GM18508 (cell line): Measurements from ENCODE around the gene CCNL2.
A peak's percentile ranks its signal among the peaks of the same experiment; 100 is the strongest.
"Not testable (repeated sequence)": the region's sequence is repeated elsewhere in the genome, so short reads cannot be mapped to it uniquely, and the experiment has no call there.

ENCODE experiments used
- ATAC-seq: cut with Tn5 transposase; IDR thresholded peaks from one replicate; pipeline ENCODE4 v1.9.1; 2021; ENCODE audit warnings: moderate number of reproducible peaks; ENCODE audit not compliant: insufficient read depth, unreplicated experiment

The CCNL2 gene

DNA sequence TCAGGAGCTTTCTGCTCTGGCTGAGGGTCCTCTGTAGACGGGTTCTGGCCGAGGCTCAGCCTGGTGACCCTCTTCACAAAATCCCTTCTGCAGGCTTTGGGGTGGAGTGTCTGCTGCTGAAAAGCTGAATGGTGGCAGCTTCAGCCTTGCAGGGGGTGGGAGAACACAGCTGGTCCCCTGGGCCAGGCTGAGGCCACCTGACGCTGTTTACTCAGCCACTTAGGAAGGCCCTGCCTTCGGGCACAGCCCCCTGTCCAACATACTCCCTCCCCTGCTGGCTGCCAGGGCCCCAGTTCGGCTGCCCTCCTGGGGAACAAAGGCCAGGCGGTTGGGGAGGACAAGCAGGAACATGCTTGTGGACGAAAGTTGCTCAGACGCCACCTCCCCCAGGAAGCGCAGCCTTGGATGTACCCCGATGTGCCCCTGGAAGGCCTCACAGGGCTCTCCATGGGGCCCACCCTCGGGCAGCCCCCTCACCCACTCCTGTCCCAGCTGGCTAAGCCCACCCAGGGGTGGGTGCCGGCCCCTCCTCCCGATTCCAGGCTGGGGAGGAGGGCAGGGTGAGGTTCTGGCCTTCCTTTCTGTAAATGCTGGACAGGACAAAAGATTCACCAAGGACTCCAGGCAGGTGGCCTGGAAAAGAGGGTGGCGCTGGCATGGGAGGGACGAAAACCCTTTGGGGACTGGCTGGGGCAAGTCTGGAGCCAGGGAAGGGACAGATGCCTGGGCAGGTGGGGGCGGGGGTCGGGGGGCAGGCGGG, 22.2 kb upstream of the CCNL2 start, which contains the start of gene ANKRD65:
Gene ANKRD65, minus strand, starts transcription at position 130 of the 760 bp plus-strand sequence. CDS start 271 bp downstream, outside the sequence.
- ATAC-seq: no peak

DNA sequence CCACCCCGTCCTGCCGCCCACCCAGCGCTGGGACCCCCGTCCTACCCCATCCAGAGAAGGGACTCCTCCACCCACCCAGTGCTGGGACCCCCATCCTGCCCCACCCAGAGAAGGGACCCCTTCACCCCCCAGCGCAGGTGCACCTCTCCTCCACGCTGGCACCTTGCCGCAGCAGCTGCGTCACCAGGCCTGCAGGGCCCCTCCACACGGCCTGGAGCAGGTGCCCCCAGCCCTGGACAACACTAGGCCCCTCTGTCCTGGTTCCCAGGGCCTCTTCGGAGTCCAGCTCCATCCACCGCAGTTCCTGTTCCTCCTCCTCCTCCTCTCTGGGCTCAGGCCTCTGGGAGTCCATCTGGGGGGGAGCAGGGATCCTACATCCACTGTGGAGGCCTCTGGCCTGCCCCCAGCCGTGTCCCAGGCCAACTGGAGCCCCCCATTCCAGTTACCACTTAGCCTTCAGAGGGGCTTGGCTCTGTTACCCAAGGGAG, 21.6 kb upstream of the CCNL2 start:
- no peak for ATAC-seq

DNA sequence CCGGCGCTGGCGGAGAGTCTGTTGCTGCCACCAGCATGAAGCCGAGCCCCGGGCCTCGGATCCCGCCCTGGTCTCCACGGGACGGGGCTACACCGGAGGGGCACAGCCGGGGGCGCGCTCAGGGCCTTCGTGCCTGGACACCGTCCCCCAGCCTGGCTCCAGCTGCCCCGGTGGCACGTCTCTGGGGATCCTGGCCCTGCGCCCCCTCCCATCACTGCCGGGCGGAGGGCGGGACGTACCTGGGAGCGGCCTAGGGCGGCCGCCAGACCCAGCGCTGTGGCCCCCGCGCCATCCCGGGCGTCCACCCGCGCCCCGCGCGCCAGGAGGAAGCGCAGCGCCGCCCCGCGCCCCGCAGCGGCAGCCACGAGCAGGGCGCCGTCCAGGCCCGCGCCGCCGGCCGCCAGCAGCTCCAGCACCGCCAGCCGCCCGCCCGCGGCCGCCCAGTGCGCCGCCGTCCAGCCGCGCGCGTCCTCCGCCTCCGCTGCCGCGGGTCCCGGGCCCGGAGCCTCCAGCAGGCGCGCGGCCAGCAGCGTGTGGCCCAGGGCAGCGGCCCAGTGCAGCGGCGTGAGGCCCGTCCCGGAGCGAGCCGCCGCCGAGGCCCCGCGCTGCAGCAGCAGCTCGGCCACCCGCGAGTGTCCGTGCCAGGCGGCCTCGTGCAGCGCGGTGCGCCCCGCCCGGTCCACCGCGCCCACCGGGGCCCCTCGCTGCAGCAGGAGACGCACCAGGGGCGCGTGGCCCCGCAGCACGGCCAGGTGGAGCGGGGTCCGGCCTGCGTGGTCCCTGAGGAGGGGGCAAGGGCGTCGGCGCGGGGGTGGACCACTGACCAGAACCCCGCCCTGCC, 20.9 kb upstream of the CCNL2 start:
- ATAC-seq: no peak

DNA sequence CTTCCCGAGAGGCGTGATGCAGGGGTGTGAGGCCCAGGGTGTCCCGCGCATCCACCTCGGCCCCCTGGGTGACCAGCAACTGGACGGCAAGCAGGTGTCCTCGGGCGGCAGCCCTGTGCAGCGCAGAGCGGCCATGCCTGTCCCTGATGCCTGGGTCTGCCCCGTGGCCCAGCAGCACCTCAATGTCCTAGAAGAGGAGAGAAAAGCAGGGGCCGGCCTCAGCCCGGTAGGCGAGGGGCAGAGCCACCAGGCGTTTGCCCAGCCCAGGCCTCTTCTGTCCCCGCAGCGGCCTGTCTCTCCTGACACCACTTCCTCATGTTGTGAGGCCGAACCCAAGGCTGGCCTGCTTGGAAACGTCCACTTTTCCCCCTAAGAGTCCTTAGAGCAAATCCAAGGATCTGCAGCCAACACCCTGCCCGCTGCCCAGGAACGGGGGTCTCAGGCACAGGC, 20.3 kb upstream of the CCNL2 start:
- ATAC-seq: no peak

DNA sequence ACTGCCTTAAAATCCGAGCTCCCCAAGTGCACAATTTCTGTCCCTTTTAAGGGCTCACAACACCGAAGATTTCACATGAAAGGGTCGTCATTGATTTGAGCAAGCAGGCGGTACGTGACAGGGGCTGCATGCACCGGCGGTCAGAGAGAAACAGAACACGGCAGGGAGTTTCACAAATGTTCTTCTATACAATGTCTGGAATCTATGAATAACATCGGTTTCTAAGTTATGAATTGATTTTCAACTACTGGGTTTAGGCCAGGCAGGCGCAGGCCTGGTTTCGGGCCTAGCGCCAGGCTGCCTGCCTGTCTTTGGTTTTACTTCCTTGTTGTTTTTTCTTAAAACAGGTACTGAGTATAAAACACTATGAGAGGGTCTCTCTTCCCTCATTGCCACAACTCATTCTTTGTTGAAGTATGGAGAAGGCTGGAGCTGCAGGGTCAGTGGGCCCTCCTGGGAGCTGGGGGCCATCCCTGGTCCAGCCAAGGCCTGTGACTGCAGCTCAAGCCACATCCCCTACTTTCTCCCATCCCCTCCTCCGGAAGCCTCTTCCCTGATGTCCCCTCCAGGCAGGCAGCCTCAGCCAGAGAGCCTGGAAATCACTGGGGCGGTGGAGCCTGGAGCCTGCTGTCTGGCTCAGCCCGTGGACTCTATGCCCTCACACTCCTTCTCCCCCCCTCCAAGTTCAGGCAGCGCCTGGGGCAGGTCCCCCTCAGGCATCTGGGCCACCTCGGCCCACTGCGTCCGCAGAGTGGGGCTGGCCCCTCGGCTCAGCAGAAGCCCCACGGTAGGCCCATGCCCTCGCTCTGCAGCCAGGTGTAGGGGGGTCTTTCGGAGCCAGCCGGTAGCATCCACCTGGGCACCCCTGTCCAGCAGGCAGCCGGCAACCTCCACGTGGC, 19.6 kb upstream of the CCNL2 start:
- no peak for ATAC-seq

DNA sequence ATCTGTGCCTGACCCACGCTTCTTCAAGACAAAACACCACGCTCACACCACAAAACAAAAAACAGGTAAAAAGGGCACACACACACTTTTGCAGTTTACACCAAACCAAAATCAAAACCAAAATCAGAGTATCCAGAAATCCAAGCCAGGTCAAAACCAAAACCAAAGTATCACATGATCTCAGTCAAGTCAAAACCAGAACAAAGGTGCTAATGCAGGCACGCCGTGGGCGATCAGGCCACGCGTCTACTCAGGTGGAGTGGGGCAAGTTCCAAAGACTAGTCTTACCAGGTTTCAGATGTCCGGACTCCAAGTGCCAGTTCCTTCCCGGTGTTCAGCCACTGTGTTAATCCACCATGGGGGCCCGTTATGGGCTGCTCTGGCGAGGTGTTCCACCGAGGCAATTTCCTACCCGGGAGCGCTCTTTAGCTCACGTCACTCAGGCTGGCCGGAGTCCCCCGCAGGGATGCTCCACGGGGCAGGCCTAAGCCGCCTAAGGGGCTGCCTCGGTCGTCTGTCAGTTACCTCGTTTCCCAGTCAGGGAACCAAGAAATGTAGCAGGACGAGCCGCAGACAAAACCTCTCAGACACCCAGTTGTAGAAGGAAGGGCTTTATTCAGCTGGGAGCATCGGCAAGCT, 18.8 kb upstream of the CCNL2 start:
- not testable (repeated sequence) for ATAC-seq

DNA sequence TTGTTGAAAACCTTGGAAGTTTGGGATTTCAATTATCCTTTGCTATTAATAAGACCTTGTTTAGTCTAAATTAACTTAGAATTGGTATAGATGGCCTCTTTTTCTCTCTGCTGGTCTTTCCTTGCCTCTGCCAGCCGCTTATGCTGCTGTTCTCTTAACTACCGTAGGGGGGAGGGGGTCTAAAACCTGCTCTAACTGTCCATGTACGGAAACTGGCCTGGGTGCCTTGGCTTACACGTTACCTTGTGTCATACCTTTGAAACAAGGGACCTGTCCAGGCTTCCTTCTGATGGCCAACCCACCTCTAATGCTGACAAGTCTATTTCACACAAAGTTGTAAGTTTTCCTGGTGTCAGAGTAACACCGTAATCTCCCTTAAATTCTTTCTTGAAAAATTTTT, 18.3 kb upstream of the CCNL2 start:
- not testable (repeated sequence) for ATAC-seq

DNA sequence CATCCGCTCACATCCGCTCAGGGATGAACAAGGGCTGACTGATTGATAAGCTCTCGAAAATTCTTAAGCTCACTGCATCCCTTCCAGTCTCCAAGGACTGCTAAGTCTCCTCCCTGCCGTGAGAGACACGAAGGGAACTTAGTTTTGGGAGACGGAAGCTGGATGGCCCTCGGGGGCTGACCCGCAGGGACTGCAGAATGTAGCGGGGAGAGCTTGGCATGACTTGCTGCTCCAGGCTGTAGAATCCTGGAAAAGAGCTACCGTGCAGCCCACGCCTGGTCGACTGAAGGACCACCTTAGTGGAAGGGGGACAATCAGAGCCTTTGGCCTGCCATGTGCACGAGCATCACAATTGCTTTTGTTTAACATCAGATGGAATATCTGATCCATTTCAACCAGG, 16.6 kb upstream of the CCNL2 start:
- ATAC-seq: no peak

DNA sequence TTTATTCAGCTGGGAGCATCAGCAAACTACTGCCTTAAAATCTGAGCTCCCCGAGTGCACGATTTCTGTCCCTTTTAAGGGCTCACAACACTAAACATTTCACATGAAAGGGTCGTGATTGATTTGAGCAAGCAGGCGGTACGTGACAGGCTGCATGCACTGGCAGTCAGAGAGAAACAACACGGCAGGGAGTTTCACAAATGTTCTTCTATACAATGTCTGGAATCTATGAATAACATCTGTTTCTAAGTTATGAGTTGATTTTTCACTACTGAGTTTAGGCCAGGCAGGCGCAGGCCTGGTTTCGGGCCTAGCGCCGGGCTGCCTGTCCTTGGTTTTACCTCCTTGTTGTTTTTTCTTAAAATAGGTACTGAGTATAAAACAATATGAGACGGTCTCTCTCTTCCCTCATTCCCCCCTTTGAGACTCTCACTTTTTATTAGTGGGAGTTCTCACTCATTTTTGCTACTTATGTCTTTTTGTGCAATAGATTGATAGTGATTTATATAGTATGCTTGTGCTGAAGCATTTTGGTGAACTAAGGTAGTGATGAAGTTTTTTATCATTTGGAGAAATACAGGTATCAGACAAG, 13.3 kb upstream of the CCNL2 start:
- not testable (repeated sequence) for ATAC-seq

DNA sequence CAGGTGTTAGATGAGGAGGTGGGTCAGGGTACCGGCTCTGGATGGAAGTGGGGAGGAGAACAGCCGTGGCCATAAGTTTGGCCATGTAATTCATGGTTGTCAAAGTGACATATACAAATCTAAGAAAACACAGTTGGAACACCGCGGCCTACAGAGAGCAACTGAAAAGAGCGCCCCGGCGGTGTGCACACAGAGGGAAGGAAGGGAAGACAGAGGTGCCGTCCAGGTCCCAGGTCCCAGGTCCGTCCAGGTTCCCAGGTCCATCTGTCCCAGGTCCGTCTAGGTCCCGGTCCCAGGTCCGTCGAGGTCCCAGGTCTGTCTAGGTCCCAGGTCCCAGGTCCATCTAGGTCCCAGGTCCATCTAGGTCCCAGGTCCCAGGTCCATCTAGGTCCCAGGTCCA, 12.5 kb upstream of the CCNL2 start:
- ATAC-seq: no peak

DNA sequence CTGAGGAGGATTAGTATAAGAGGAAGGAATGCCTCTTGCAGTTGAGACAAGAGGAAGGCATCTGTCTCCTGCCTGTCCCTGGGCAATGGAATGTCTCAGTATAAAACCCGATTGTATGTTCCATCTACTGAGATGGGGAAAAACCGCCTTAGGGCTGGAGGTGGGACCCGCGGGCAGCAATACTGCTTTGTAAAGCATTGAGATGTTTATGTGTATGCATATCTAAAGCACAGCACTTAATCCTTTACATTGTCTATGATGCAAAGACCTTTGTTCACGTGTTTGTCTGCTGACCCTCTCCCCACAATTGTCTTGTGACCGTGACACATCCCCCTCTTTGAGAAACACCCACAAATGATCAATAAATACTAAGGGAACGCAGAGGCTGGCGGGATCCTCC, 11.1 kb upstream of the CCNL2 start:
- not testable (repeated sequence) for ATAC-seq

DNA sequence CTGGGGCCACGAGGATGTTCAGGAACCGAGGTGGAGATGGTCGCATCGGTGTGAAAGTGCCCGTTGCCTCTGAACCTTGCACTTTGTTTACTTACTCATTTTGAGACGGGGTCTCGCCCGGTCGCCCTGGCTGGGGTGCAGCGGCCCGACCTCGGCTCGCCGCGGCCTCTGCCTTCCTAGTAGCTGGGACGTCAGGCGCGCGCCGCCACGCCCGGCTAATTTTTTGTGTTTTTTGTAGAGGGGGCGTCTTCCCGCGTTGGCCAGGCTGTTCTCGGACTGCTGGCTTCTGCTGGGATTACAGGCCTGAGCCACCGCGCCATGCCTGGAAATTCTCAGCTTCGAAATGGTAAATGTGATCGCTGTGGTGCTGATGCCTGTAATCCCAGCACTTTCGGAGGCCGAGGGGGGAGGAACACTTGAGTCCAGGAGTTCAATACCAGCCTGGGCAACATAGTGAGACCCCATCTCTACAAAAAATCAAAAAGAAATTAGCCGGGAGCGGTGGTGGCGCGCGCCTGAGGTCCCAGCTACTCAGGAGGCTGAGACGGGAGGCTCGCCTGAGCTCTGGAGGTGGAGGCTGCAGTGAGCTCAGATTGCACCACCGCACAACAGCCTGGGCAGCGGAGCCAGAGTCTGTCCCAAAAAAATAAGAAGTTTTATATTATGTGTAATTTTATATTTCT, 8.6 kb upstream of the CCNL2 start:
- ATAC-seq: no peak

DNA sequence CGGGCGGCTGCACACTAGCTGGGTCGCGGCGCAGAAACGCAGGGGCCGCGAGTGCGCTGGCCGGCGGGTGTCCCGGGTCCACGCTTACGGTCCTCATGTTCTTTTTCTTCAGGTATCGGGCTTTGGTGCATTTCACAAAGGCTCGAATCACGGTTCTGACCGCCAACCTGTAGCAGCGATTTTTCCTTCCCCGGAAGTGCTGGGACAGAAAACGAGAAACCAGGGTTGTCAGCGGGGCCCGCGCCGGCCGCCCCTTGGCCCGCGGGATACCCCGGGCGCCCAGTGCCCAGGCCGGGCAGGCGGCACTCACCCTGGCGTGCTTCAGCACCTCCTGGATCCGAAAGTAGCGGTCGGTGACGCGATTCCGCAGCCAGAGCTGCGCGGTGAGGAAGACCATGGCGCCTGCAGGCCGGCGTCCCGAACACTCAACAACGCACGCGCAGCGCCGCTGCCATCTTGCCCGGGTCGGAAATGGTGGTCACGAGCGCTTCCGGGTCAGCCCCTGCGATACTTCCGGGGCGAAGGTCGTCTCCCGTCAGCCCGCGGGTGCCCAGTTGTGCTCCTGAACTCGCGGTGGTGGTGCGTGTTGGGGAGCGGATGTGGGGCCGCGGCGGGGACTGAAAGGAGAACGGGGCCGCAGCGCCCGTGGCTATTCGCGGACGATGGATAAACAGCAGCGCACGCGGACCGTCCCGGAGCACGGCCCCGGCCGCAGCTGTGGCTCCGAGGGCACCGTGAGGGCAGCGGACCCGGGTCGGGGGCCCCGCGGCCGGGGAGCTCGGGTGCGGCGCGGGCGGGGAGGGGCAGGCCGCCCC, 7.9 kb upstream of the CCNL2 start, which contains the start of gene MRPL20:
Gene MRPL20, minus strand, starts transcription at position 473 of the 815 bp plus-strand sequence. Its CDS starts 76 bp downstream, at position 397.
- ATAC-seq: peak; percentile 51

DNA sequence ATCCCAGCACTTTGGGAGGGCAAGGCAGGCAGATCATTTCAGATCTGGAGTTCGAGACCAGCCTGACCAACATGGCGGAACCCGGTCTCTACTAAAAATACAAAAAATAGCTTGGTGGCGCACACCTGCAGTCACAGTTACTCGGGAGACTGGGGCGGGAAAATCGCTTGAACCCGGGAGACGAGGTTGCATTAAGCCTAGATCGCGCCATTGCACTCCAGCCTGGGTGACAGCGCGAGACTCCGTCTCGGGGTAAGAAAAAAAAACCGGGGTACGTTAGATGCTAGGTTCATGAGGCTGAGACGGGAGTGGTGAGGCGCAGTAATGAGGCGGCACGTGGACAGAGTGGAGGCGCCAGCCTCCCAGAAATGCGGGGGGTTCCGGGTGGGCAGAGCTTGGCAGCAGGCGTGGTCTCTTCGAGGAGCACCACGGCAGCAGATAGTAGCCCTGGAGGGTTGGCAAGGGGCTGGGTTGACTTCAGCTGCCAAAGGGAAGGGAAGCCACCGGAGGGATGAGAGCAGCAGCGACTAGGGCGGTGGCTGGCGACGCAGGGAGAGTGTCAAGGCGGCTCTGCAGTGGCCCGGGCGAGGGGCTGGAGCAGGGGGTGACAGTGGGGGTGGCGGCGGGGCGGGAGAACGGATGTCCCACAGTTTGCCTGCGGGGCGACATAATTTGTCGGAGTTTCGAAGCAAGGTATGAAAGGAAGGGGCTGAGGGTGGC, 7.1 kb upstream of the CCNL2 start:
- no peak for ATAC-seq

DNA sequence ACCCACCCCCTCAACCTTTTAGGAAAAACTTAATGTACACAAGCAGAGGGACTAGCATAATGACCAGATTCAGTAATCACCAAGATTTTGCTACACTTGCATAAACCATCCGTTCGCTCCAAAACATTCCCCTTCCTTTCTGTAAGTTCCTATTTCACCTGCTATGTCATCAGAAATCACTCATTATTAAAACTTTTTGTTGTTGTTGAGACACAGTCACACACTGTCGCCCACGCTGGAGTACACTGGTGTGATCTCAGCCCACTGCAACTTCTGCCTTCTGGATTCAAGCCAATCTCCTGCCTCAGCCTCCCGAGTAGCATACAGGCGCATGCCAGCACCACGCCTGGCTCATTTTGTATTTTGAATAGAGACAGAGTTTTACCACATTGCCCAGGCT, 4.5 kb upstream of the CCNL2 start:
- no peak for ATAC-seq

DNA sequence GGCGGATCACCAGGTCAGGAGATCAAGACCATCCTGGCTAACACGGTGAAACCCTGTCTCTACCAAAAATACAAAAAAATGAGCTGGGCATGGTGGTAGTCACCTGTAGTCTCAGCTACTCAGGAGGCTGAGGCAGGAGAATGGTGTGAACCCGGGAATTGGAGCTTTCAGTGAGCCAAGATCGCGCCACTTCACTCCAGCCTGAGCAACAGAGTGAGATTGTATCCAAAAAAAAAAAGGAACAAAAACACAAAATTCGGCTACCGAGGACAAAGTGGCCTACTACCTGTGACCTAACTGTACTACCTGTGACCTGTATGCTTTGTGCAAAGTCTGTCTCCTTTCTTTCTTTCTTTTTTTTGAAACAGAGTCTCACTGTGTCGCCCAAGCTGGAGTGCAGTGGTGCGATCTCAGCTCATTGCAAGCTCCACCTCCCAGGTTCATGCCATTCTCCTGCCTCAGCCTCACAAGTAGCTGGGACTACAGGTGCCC, 3.8 kb upstream of the CCNL2 start:
- not testable (repeated sequence) for ATAC-seq
